HepG2 (cell line): ENCODE measurements around the gene UNC5B. TPM values are rescaled to one million over a fixed set of nuclear protein-coding genes. Genes with fewer than 3 reads are reported as not detected.

Experiments used
- ATAC-seq: fragments of 200-7000 bp; cut with Tn5 transposase; 3 replicates; pipeline ENCODE4 v1.9.1; 2020; ENCODE audit warnings: mild to moderate bottlenecking, moderate library complexity
- BruUV-seq: library from RNA; stranded (reverse); fragments of 400-500 nt; replicated peaks from 2 replicates; lab custom pipeline; 2021; lab: Mats Ljungman, UMichigan
- CTCF ChIA-PET: fragments of 300-600 bp; formaldehyde crosslinking; extraction: SDS; loops from one replicate; lab custom pipeline; 2021; ENCODE audit warnings: low total read pairs, inconsistent platforms, low intra/inter-chr PET ratio; lab: Yijun Ruan, JAX
- POLR2A ChIA-PET: fragments of 350-600 bp; sonication (Branson Sonifier 250); formaldehyde crosslinking; loops from one replicate; lab custom pipeline; 2020; ENCODE audit warnings: antibody characterized with exemption, inconsistent platforms; lab: Yijun Ruan, JAX
- DNase-seq: peaks from one replicate; pipeline ENCODE4 v3.0.0-alpha.2; 2015; ENCODE audit warnings: low spot score
- FAIRE-seq: peaks from 3 replicates; lab custom pipeline; 2011; peaks lifted over from hg19 to GRCh38; lab: Jason Lieb, UNC
- H2AFZ ChIP-seq: one replicate; pipeline ENCODE4 v1.6.1; 2011; ENCODE audit warnings: low read length, inconsistent platforms
- H3K27ac ChIP-seq: fragments of 300-600 bp; 3 replicates; pipeline ENCODE4 v1.8.0; 2011; ENCODE audit warnings: mixed run types, mild to moderate bottlenecking, mixed read lengths, low read length, inconsistent platforms; ENCODE audit not compliant: insufficient read depth; ENCODE audit errors: extremely low read length
- H3K27me3 ChIP-seq, 2 experiments: fragments of 200-600 bp in 1 of 2; 2 replicates in 1 of 2; 3 replicates in 1 of 2; pipeline versions ENCODE4 v1.6.0 to v1.8.0; 2011; ENCODE audit warnings: low read length in 2 of 2, mild to moderate bottlenecking in 2 of 2, moderate library complexity in 2 of 2, inconsistent platforms in 1 of 2; ENCODE audit not compliant: insufficient read depth in 2 of 2, control insufficient read depth in 1 of 2
- H3K36me3 ChIP-seq, 2 experiments: fragments of 200-600 bp in 1 of 2; replicated peaks in 1 of 2; 2 replicates in 1 of 2; 3 replicates in 1 of 2; pipeline versions ENCODE4 v1.5.1 to v1.8.0; 2011; ENCODE audit warnings: low read length in 2 of 2, inconsistent platforms in 1 of 2; ENCODE audit not compliant: insufficient read depth in 2 of 2, control insufficient read depth in 1 of 2
- H3K4me1 ChIP-seq: 2 replicates; pipeline ENCODE4 v1.5.1; 2012; ENCODE audit warnings: low read length, inconsistent platforms; ENCODE audit not compliant: insufficient read depth
- H3K4me2 ChIP-seq: 2 replicates; pipeline ENCODE4 v1.6.0; 2011; ENCODE audit warnings: low read depth, low read length, inconsistent platforms
- H3K4me3 ChIP-seq, 3 experiments: fragments of 200-600 bp in 1 of 3; sonication (generic), shearing (Covaris generic) in 1 of 3; replicated peaks in 1 of 3; 2 replicates each; pipeline ENCODE4 v1.5.1; 2011 to 2016; ENCODE audit warnings: low read length in 3 of 3, inconsistent platforms in 2 of 3, low read depth in 2 of 3, mild to moderate bottlenecking in 2 of 3, control low read depth in 1 of 3, mixed read lengths in 1 of 3; ENCODE audit not compliant: insufficient read depth in 1 of 3
- H3K79me2 ChIP-seq: one replicate; pipeline ENCODE4 v1.6.1; 2011; ENCODE audit warnings: low read length, inconsistent platforms; ENCODE audit not compliant: insufficient read depth
- H3K9ac ChIP-seq: 2 replicates; pipeline ENCODE4 v1.6.0; 2011; ENCODE audit warnings: mild to moderate bottlenecking, low read depth, low read length, inconsistent platforms; ENCODE audit not compliant: insufficient read depth
- H3K9me3 ChIP-seq: 2 replicates; pipeline ENCODE4 v1.5.1; 2012; ENCODE audit warnings: mild to moderate bottlenecking, low read length
- H4K20me1 ChIP-seq: 2 replicates; pipeline ENCODE4 v1.6.0; 2011; ENCODE audit warnings: inconsistent platforms, mild to moderate bottlenecking, low read length, moderate library complexity; ENCODE audit not compliant: insufficient read depth
- BORCS8-MEF2B ChIP-seq: sonication (generic); formaldehyde crosslinking; IDR thresholded peaks from 2 replicates; pipeline ENCODE4 v1.8.0; 2022; ENCODE audit warnings: mild to moderate bottlenecking, missing genetic modification reagents
- CCDC6 ChIP-seq: sonication (generic); formaldehyde crosslinking; IDR thresholded peaks from 2 replicates; pipeline ENCODE4 v1.8.1; 2022; ENCODE audit warnings: mild to moderate bottlenecking, missing genetic modification reagents, moderate library complexity
- CERS6 ChIP-seq: sonication (generic); formaldehyde crosslinking; IDR thresholded peaks from 2 replicates; pipeline ENCODE4 v1.5.0; 2020; ENCODE audit warnings: missing genetic modification reagents
- HDAC1 ChIP-seq: sonication (generic); formaldehyde crosslinking; IDR thresholded peaks from 2 replicates; pipeline ENCODE4 v1.5.1; 2020; ENCODE audit warnings: mild to moderate bottlenecking, missing genetic modification reagents
- LCORL ChIP-seq, 2 experiments: fragments of 450-650 bp in 1 of 2; sonication (generic) in 1 of 2; formaldehyde crosslinking in 1 of 2; IDR thresholded peaks; 2 replicates each; pipeline versions ENCODE4 v1.5.0 to v1.6.1; 2017 to 2020; ENCODE audit warnings: antibody characterized with exemption in 1 of 2, missing genetic modification reagents in 1 of 2
- SAFB2 ChIP-seq: sonication (generic); formaldehyde crosslinking; IDR thresholded peaks from 2 replicates; pipeline ENCODE4 v1.5.1; 2020; ENCODE audit warnings: missing genetic modification reagents, low read depth, mild to moderate bottlenecking, borderline replicate concordance
- SMAD3 ChIP-seq: sonication (generic); formaldehyde crosslinking; IDR thresholded peaks from 2 replicates; pipeline ENCODE4 v1.4.0; 2020; ENCODE audit warnings: missing genetic modification reagents
- ZBTB38 ChIP-seq: sonication (generic); formaldehyde crosslinking; IDR thresholded peaks from 2 replicates; pipeline ENCODE4 v1.5.1; 2020; ENCODE audit warnings: mild to moderate bottlenecking, missing genetic modification reagents
- ZFP41 ChIP-seq: sonication (generic); formaldehyde crosslinking; IDR thresholded peaks from 2 replicates; pipeline ENCODE4 v1.4.0; 2020; ENCODE audit warnings: mild to moderate bottlenecking, missing genetic modification reagents, borderline replicate concordance
- ZKSCAN1 ChIP-seq: fragments of 150-350 bp; IDR thresholded peaks from 2 replicates; pipeline ENCODE4 v1.6.1; 2014; ENCODE audit warnings: low read length
- ZNF230 ChIP-seq: sonication (generic); formaldehyde crosslinking; IDR thresholded peaks from 2 replicates; pipeline ENCODE4 v1.4.0; 2020; ENCODE audit warnings: mild to moderate bottlenecking, missing genetic modification reagents
- ZNF24 ChIP-seq: fragments of 450-650 bp; IDR thresholded peaks from 2 replicates; pipeline ENCODE4 v1.6.1; 2017; ENCODE audit warnings: antibody characterized with exemption, mild to moderate bottlenecking
- ZNF619 ChIP-seq: sonication (generic); formaldehyde crosslinking; IDR thresholded peaks from 2 replicates; pipeline ENCODE4 v1.4.0; 2020; ENCODE audit warnings: mild to moderate bottlenecking, missing genetic modification reagents
- ZNF770 ChIP-seq: sonication (generic); formaldehyde crosslinking; IDR thresholded peaks from 2 replicates; pipeline ENCODE4 v1.5.0; 2020; ENCODE audit warnings: mild to moderate bottlenecking, missing genetic modification reagents
- ZSCAN9 ChIP-seq: IDR thresholded peaks from 2 replicates; pipeline ENCODE4 v1.6.1; 2016; ENCODE audit warnings: borderline replicate concordance
- WGBS: methylation state at CpG from one replicate; pipeline ENCODE4 v1.1.6; 2017; ENCODE audit warnings: low lambda C conversion rate; 5-methylcytosine and 5-hydroxymethylcytosine counted together
- in situ Hi-C: cut with HindIII; loops from 2 replicates; pipeline ENCODE4 v1.10.0; 2017; ENCODE audit warnings: low pct_unique_long_range_greater_than_20kb; ENCODE audit not compliant: extremely low pct_ligation_motif_present
- intact Hi-C: fragments of 100-400 bp; cut with micrococcal nuclease; formaldehyde crosslinking; loops from one replicate; pipeline ENCODE4 v1.10.0; 2022; ENCODE audit not compliant: unreplicated experiment
- polyA plus RNA-seq, 8 experiments: library from polyadenylated mRNA; depleted of rRNA in 3 of 8; stranded (reverse) in 7 of 8; unstranded in 1 of 8; fragments of >200 nt; fragmentation: Illumina TruSeq in 4 of 8; extraction: Trizol in 4 of 8; gene quantifications; 2 replicates each; pipeline versions ENCODE4 v1.2.1 to v1.2.3, GENCODE V29; 2011 to 2016; ENCODE audit warnings: low read depth in 4 of 8, missing spikeins in 1 of 8, mixed read lengths in 1 of 8; ENCODE audit not compliant: insufficient read depth in 1 of 8
- total RNA-seq, 5 experiments: library from RNA; depleted of rRNA; stranded (reverse); fragments of >200 nt; fragmentation: Illumina TruSeq; extraction: Trizol; gene quantifications; 2 replicates each; pipeline ENCODE4 v1.2.3, GENCODE V29; 2016; ENCODE audit warnings: low read depth in 1 of 5

Gene UNC5B
- total and polyA plus RNA-seq, 2 of the 13 experiments (the other 11 are each of a cell fraction or from before 2014, with no cell fraction given): 0.07 TPM

- TF ChIP-seq HDAC1 (CRISPR knock-in tag) (no peak), ZKSCAN1 (no peak)
Observed at GRCh38 chr10:71209731-71210541, 2.4 kb upstream of the UNC5B start (continued).

GRCh38 chr10:71210542-71210871, 1.9 kb upstream of the UNC5B start:
- Histone ChIP-seq H3K4me3 (no peak overlapping the region), H3K4me2 (no peak overlapping the region), H3K27me3 (peaks cover 14 to 66% of the 10 kb centered on the region in 2 experiments), H3K4me1 (peaks cover 21% of the 10 kb centered on the region), H3K79me2 (no peaks in the 10 kb centered on the region), H3K9me3 (no peaks in the 10 kb centered on the region), H3K27ac (no peak overlapping the region), H3K9ac (no peak overlapping the region), H2AFZ (no peak overlapping the region), H3K36me3 (no peaks in the 10 kb centered on the region), H4K20me1 (0 out of 2 replicates have a peak, but pooled peaks cover 3% of the 10 kb centered on the region)
- BruUV-seq: no TSS peak
- in situ Hi-C loops (no loop called here), intact Hi-C loops (loop anchor here (10.0 kb wide), 1 partner anchor 286 kb away; no protein-coding TSS in a partner anchor)
- CTCF ChIA-PET: interaction anchor here (2.3 kb wide), 1 partner anchor 75 kb away, joined by 5 read pairs; no protein-coding TSS in a partner anchor
- TF ChIP-seq ZNF24 (no peak), SAFB2 (no peak), ZSCAN9 (CRISPR knock-in tag) (no peak)
- no peak for FAIRE-seq
- no peak for ATAC-seq
- POLR2A ChIA-PET: no interaction called here
- WGBS: 7% methylated on average over 4 of the region's 5 CpGs
- no peak for DNase-seq

GRCh38 chr10:71211053-71211452, 1.3 kb upstream of the UNC5B start:
- ChIA-PET POLR2A (no interaction called here), CTCF (no interaction called here)
- Histone ChIP-seq H3K79me2 (no peaks in the 10 kb centered on the region), H3K27ac (no peak overlapping the region), H4K20me1 (0 out of 2 replicates have a peak, but pooled peaks cover 3% of the 10 kb centered on the region), H3K9ac (no peak overlapping the region), H3K4me2 (no peak overlapping the region), H3K9me3 (no peaks in the 10 kb centered on the region), H3K4me1 (peaks cover 26% of the 10 kb centered on the region), H2AFZ (no peak overlapping the region), H3K4me3 (no peak overlapping the region), H3K36me3 (no peaks in the 10 kb centered on the region), H3K27me3 (peaks cover 16 to 69% of the 10 kb centered on the region in 2 experiments)
- BruUV-seq: no TSS peak
- in situ Hi-C loops: no loop called here
- intact Hi-C loops: loop anchor here (10.0 kb wide), 1 partner anchor 286 kb away; no protein-coding TSS in a partner anchor
- DNase-seq (no peak), FAIRE-seq (no peak), ATAC-seq (no peak)
- 0% methylated on average over 4 of the region's 4 CpGs for WGBS
- TF ChIP-seq SMAD3 (CRISPR knock-in tag) (no peak), CCDC6 (CRISPR knock-in tag) (no peak), LCORL (IDR thresholded peaks at IDR 0.05) (no peak), LCORL (CRISPR knock-in tag; IDR thresholded peaks at IDR 0.05) (no peak), ZNF619 (CRISPR knock-in tag) (no peak), BORCS8-MEF2B (CRISPR knock-in tag) (no peak), ZFP41 (CRISPR knock-in tag) (no peak), CERS6 (CRISPR knock-in tag) (no peak), ZNF770 (CRISPR knock-in tag) (no peak), ZNF230 (CRISPR knock-in tag) (no peak), ZBTB38 (CRISPR knock-in tag) (no peak)
